ENCODE results near the gene MYO10.

The MYO10 gene

DNA sequence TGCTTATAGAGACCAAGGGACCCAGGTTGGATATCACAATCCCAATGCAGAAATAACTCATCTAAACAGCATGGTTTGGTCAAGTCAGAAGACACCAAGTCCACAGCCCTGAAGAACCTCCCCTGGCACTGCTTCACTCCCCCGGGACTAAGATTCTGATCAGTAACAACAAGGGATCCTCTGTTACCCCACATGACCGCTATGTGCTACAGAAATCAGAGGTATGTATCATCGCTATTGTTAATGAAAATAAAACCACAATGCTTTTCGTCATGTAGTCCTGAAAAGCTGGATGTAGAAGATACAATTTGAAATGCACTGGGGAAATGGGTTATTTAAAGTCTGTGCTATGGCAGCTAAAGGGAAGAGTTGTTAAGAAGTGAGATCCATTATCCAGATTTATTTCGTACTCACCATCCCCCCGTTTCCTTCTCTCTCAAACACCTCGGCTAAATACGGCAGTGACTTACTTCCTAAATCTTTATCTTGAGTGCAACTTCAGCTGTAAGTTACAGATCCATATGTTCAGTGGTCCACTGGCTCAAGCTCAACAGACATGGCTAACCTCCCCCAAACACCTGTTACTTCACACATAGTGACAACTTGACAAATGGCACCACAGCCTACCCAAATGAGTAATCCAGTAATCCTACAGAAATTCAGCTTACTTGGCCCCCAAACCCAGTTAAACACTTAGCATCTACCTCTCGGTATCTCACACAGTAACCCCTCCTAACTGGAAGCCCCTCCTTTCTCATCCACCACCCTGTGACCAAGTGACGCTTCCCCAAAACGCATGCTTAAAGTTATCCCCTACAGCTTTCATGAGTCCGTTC is 129.2 kb downstream of the MYO10 start:
- no peak for DNase-seq

DNA sequence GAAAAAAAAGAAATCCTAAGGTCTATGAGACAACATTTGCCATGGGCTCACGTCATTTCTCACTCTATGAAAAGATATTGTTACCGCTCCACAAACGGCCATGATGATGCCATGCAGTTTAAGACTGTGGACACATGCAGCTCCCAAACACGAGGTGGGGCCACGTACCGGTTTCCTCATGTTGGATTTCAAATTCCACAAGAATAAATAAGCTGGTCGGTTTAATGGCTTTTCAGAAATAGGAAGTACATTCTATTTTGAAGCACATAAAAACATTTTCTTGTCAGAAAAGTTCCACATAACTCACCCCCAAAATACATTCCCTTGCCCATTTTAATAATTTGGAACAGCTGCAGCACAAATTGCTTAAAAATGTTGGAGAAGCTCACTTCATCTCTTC is 130.6 kb downstream of the MYO10 start:
- no peak for DNase-seq

DNA sequence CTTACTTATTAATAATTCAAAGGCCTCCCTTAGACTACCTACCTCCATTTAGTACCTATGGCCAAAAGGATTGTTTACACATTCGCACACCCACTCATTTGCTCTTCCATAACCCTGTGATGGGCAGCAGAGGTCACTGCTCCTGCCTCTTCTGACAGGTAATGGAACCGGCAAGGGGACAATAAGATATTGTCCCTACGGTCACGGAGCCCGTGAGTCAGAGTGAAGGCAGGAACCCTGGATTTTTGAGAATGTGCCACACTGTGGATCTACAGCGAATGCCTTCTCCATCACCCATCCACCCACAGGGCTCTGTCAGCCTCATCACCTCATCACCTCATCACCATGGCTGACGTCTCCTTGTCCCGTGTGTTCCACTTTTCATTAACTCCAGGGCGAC is 132.3 kb downstream of the MYO10 start:
- no peak for DNase-seq

GRCh38 chr5:16800477-16800876 is 135.6 kb downstream of the MYO10 start:
- DNase-seq: no peak

DNA sequence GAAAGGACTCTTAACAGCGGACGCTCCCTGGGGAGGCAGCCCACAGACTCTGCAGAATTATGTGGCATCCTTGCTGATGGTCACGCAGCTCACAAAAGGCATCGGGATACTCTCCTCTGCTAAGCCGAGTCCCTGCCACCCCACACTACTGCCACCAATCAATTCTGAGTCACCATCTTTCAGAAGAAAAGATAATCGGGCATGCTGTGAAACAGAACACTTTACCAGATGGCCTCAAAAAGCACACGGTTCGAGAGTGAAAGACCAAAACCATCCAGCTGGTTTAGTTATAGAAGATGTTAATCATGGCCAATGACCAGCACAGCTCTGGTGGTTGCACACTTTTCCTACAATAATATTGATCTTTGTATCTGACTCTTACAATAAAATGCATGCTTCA is 136.3 kb downstream of the MYO10 start:
- no peak for DNase-seq

- DNase-seq: no peak
These were observed 138.1 kb downstream of the MYO10 start for GRCh38 chr5:16797951-16798350.

- no peak for DNase-seq
These were observed 141.7 kb downstream of the MYO10 start for GRCh38 chr5:16794269-16794913.

DNA sequence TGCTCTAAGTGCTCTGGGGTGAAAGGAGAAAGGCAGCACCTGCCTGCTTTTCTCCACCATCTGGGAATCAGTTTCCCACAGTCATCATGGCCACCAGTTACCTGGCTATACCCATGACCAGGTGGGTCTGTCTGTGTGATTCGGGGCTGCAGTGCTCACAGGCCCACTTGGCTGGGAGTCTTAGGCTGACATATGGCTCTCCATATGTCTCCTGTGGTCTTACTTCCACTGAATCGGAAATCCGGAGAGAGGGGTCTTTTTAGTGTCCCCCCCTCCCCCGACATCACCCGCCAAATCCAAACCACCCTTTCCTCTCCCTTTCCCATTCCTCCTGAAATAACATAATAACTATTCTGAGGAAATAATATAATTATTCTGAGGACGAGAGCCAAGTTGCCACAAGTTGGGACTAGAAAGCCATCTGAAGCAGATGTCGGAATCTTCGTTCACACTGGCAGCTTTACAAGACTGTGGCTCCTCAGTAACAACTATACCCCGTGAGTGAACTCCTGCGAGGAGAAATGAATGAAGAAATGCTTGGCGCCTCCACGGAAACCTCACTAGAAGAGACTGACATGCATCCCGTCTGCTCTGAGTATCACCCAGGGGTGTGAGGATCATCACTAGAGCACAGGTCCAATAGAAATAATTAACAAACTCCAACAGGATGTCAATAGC is 143.4 kb downstream of the MYO10 start:
- no peak for DNase-seq

DNA sequence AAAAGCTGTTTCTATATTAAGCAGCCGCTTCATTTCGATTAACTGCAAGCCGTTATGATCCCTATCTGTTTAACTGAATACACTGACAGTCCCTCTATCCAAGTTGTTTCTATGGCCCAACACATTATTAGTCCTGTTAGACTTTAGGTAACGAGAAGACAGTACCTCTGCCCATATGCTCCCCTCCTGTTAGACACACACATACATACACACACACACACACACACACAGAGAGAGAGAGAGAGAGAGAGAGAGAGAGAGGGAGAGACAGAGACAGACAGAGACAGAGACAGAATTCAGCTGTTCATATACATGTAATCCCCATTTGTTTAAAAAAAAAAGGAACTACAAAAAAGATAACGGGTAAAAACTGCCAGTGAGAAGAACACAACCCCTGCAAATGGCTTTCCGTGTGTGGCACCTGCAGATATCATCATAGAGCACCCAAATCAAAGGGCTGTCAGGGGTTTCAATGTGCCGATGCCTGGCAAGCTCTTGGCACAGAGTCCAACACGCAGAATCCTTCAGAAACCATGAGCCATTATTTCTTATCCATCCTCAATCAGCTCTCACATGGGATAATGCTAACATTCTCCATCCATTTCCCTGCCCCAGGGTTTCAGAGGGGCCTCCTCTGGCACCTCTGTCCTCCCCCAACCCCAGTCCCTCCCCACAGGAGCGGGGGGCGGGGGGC is 144.0 kb downstream of the MYO10 start:
- DNase-seq: no peak

DNA sequence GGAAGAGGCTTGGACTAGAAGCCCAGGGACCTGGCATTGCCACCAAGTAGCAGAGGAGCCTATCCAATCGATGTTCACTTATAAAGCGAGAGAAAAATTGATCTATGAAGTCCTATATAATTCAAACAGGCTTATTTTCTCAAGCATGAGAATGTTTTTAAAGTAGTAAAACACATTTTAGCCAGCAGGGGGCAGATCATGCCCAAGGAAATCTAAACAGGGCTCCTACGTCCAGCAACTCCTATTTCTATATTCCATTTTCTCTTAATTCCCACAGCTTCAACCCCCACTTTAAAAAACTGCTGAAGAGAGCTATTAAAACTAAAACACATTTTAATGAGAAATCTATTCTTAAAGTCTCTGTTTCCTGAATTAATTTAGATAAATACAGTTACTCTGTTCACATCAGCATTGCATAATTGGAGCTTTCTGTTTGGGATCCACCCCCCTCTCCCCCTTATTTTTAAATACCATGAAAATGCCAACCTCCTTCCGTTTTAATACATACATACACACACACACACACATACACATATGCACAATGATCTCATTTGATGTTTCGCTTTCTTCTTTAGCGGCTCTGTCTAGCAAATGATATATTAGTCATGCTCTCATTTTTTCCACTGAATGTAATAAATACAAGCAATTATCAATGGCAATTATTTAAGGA is 144.9 kb downstream of the MYO10 start:
- no peak for DNase-seq

DNA sequence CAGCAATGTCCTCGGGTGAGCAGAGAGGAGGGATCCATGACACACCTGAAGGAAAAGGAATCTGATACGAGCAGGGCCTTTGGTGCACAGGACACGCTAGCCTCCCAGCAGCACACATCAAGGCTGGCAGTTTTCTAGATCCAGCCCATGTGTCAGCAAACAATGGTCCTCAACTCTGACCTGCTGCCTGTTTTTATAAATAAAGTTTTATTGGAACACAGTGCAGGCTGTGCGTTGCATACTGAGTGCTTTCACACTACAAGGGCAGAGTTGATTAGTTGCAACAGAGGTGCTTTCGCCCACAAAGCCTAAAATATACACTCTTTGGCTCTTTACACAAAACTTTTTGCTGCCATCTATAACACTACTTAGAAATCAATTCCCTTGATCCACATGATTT is 147.1 kb downstream of the MYO10 start:
- no peak for DNase-seq

DNA sequence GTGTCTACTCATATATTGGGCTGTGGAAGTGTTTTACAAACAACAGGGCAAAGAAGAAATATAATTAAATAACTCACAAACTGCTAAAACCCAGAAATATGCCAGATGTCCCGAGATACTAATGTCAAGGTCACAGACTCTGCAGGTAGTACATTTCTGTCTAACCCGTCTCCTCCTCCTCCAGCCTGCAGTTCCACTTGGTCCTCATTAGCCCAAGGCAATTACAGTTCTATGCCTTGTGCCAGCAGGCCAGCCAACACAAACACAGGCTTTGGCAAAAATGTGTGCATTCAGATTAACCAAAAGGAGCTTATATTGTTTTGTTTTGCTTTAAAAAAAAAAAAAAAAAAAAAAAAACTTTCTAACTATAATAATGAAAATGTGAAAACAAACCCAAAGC is 148.8 kb downstream of the MYO10 start:
- DNase-seq: no peak

DNA sequence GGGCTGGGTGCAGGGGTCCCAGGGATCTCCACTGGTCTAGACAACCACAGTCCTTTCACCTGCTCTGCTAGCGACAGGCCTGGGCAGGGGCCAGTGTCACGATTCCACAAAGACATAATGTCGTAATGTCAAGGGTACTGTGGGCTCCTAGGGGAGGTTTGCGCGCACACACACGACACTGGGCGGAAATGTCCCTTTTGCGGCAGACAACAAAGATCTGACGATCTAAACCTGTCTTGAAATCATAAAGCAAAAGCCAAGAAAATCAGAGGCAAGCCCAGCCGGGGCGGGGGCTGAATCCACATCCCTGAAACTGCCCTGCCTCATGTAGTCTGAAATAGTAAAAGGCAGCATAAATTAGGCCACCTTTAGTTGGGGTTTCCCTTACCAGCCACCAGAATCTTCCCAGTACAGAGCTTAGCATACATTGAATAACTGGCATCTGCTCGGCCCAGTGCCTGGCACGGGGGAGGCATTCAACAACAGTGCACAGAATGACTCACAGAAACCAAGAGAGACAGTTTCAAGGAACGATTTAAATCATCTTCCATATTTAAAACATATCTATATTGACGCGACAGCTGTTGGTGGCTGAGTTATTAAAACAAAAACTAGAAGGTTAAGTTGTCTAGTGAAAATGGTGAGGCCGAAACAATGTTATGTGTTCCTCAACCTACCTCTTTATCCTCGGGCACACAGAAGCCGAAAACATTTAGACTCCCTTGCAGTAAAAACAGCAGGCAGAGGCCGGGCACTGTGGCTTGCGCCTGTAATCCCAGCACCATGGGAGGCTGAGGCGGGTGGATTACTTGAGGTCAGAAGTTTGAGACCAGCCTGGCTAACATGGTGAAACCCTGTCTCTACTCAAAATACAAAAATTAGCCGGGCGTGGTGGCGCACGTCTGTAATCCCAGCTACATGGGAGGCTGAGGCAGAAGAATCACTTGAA is 151.0 kb downstream of the MYO10 start:
- DNase-seq: no peak

- no peak for DNase-seq
These were observed 152.0 kb downstream of the MYO10 start for GRCh38 chr5:16784088-16784487.

- DNase-seq: no peak
These were observed 154.1 kb downstream of the MYO10 start for GRCh38 chr5:16781828-16782626.

DNA sequence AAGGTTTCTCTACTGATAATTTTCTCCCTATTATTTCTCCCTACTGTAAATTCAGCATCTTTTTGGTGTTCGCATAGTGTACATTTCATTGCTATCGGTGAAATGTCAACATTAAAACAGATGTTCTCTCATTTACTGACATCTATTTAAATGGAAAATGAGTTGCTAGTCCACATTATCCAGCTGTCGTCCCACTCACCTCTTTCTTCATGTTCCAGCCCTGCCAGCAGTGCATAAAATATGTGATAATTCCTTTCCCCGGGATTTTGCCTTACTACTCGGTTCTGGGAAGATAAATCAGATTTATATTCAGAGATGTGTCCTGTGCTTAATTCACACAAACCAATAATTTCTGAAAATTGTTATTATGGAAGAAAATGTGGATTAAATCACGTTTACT is 155.8 kb downstream of the MYO10 start:
- DNase-seq: no peak

GRCh38 chr5:16777432-16777831 is 158.7 kb downstream of the MYO10 start:
- no peak for DNase-seq

- no peak for DNase-seq
These were observed 159.4 kb downstream of the MYO10 start for GRCh38 chr5:16776611-16777251.

DNA sequence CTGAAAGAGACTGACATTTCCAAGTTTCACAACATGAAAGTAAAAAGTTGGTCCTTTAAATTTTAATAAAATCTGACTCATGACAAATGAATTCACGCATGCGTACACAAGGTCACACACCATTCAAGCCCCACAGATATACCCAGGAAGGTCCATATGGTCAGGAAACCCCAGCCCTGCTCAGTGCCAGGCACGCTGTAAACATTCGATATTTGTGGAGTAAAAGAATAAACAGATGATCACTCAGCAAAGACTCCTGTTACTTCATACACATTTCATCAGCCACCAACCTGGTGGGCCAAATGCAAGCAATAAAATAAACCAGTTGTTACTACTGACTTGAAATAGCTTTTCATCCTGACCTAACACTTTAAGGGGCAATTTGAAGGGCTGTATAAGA is 161.3 kb downstream of the MYO10 start:
- no peak for DNase-seq

DNA sequence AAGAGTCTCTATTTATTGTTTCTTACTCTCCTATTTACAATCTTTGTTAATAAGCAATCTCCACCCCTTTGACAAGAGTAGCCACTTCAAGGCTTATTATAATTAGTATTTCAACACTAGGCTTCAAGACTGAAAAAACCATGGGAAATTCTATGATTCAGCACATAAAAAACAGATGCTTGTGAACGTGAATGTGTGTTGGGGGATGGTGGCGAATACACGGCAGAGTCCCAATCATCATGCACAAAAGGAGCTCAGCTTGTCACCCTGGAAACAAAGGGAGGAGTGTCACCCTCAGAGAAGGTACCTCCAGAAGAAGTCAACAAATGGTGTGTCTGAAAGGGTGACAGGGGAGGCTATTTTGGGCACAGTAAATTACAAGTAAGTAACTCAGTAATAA is 162.1 kb downstream of the MYO10 start:
- no peak for DNase-seq
